Upper lobe of right lung (tissue), 1 donor: ENCODE data around the gene KLHL11. TPM values are rescaled to one million over a fixed set of nuclear protein-coding genes. Genes with fewer than 3 reads are reported as not detected.
A peak's percentile ranks its signal among the peaks of the same experiment; 100 is the strongest.

Source experiments
- ATAC-seq: fragments of 200-7000 bp; cut with Tn5 transposase; one replicate; pipeline ENCODE4 v1.9.1; 2020; ENCODE audit warnings: mild to moderate bottlenecking, moderate library complexity
- DNase-seq: peaks from one replicate; pipeline ENCODE4 v3.0.0-alpha.2; 2020
- H3K27ac ChIP-seq: fragments of 200-600 bp; one replicate; pipeline ENCODE4 v1.8.0; 2022
- H3K27me3 ChIP-seq: fragments of 200-600 bp; one replicate; pipeline ENCODE4 v1.8.0; 2022; ENCODE audit warnings: mild to moderate bottlenecking
- H3K36me3 ChIP-seq: fragments of 200-600 bp; one replicate; pipeline ENCODE4 v1.8.0; 2022
- H3K4me1 ChIP-seq: fragments of 200-600 bp; one replicate; pipeline ENCODE4 v1.8.0; 2022
- H3K4me3 ChIP-seq: fragments of 200-600 bp; one replicate; pipeline ENCODE4 v1.8.0; 2022; ENCODE audit warnings: mild to moderate bottlenecking
- H3K9me3 ChIP-seq: fragments of 200-600 bp; one replicate; pipeline ENCODE4 v1.8.0; 2022
- intact Hi-C: fragments of 100-400 bp; cut with DNase I; formaldehyde crosslinking; loops from one replicate; pipeline ENCODE4 v1.11.0; 2022
- total RNA-seq: library from RNA; stranded (reverse); fragmentation: NEBNext Ultra II Directional; extraction: Animal tissue kit (Norgen Biotek cat#: 25700); gene quantifications from one replicate; pipeline ENCODE4 v1.2.1, GENCODE V29; 2021
- TF ChIP-seq, protein P1 (sequence below): fragments of 200-600 bp; IDR thresholded peaks from one replicate; pipeline ENCODE4 v1.8.0; 2022; ENCODE audit warnings: antibody characterized with exemption
- donor health status: DM: no; HTN: yes; CAD: no; lungs with severe emphysema.

The KLHL11 gene
- total RNA-seq, 1 donor from 2014 or later: 12.6 TPM

DNA sequence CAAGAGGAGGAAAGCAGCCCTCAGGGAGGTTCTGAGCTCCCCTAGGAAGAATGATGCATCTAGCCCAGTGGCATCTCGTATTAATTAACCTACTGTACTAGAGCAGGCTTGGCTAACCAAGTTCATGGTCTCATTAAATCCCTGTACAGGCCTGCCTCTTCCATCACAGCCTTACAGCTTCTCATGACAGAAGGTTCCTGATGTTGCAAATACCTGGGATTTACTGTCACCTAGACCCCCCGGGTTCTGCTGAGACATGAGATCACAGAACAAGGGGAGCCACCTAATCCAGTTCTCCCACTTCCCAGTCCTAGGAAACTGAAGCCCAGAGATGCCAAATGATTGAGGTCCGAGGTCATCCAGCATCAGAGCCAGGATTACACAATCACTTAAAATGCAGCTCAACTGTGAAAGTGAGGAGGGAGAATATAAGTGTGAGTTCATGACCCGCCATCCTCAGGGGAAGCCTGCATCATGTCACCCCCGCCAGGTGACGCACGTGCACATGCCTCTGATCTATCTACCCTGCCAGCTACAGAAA lies 29.6 kb upstream of the KLHL11 start:
- peaks cover 97% of the 10 kb centered on the region for H3K36me3 ChIP-seq
- intact Hi-C loops: no loop called here

DNA sequence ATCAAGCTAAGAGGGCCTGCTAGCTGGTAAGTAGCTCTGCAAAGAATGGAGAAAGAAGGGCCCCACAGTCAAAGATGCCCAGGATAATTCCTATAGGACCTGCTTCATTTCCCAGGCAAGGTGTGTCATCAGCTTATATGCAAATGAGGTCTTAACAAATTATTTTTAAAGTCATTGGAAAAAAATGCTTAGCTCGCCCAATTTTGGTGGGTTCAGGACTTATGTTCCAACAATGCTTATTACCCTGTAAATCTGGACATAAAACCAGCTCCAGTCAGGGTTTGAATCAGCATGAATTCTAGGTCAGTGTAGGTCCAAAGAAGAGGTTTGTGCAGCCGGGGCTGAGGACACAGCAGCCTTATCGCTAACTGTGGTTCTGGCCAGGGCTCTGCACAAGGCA lies 28.2 kb upstream of the KLHL11 start:
- Histone ChIP-seq H3K4me1 (peaks cover 4% of the 10 kb centered on the region), H3K9me3 (no peaks in the 10 kb centered on the region), H3K4me3 (no peak overlapping the region), H3K27ac (no peak overlapping the region), H3K36me3 (peaks cover 95% of the 10 kb centered on the region), H3K27me3 (no peaks in the 10 kb centered on the region)
- ATAC-seq (no peak), DNase-seq (no peak)
- TF ChIP-seq, protein P1, sequence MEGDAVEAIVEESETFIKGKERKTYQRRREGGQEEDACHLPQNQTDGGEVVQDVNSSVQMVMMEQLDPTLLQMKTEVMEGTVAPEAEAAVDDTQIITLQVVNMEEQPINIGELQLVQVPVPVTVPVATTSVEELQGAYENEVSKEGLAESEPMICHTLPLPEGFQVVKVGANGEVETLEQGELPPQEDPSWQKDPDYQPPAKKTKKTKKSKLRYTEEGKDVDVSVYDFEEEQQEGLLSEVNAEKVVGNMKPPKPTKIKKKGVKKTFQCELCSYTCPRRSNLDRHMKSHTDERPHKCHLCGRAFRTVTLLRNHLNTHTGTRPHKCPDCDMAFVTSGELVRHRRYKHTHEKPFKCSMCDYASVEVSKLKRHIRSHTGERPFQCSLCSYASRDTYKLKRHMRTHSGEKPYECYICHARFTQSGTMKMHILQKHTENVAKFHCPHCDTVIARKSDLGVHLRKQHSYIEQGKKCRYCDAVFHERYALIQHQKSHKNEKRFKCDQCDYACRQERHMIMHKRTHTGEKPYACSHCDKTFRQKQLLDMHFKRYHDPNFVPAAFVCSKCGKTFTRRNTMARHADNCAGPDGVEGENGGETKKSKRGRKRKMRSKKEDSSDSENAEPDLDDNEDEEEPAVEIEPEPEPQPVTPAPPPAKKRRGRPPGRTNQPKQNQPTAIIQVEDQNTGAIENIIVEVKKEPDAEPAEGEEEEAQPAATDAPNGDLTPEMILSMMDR: no peak
- intact Hi-C loops: no loop called here

More for the DNA sequence above, 29.6 kb upstream of the KLHL11 start:
- H3K4me3 ChIP-seq: no peak overlapping the region
- ATAC-seq: no peak
- peaks cover 4% of the 10 kb centered on the region for H3K4me1 ChIP-seq
- H3K9me3 ChIP-seq: no peaks in the 10 kb centered on the region
- TF ChIP-seq, protein P1: no peak
- DNase-seq: no peak
- H3K27ac ChIP-seq: peak overlapping the region; percentile 59
- H3K27me3 ChIP-seq: no peaks in the 10 kb centered on the region

DNA sequence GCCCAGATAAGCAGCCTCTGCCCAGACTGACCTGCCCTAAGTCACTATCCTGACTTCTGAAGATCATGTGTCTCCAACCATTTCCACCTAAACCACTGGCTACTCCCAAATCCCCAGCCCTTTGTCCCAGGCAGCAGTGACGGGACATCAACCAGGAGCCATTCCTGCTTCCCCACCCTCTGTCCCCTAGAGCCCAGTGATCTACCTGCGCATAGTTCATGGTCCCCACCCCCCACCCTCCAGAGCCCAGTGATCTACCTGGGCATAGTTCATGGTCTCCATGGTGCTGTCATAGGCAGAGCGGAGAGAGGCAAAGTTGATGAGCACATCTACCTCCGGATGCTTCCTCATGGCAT lies 26.8 kb upstream of the KLHL11 start:
- TF ChIP-seq, protein P1: no peak
- H3K27me3 ChIP-seq: no peaks in the 10 kb centered on the region
- intact Hi-C loops: no loop called here
- H3K9me3 ChIP-seq: no peaks in the 10 kb centered on the region
- H3K36me3 ChIP-seq: peaks cover 95% of the 10 kb centered on the region
- H3K4me3 ChIP-seq: no peak overlapping the region
- DNase-seq (no peak), ATAC-seq (no peak)
- peaks cover 4% of the 10 kb centered on the region for H3K4me1 ChIP-seq
- no peak overlapping the region for H3K27ac ChIP-seq

DNA sequence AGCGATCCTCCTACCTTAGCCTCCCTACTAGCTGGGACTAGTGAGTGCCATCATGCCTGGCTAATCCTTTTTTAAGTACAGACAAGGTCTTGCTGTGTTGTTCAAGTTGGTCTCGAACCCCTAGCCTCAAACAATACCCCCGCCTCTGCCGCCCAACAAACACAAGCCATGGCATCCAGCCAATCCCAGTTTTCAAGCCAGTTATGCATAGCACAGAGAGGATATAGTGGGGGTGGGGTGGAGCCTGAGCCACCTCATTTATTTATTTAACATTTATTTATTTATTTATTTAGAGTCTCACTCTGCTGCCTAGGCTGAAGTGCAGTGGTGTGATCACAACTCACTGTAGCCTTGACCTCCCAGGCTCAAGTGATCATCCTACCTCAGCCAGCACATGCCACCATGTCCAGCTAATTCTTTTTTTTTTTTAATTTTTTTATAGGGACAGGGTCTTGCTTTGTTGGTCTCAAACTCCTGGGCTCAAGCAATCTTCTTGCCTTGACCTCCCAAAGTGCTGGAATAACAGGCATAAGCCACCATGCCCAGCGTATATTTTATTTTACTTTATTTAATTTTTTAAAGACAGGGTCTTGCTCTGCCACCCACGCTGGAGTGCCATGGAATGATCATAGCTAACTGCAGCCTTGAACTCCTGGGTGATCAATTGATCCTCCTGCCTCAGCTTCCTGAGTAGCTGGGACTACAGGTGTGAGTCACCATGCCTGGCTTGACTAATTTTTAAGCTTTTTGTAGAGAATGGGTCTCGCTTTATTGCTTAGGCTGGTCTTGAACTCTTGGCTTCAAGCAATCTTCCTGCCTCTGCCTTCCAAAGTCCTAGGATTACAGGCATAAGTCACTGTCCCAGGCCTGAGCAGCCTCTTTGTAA lies 26.2 kb upstream of the KLHL11 start:
- Histone ChIP-seq H3K36me3 (peaks cover 95% of the 10 kb centered on the region), H3K4me3 (no peak overlapping the region), H3K9me3 (no peaks in the 10 kb centered on the region), H3K27me3 (no peaks in the 10 kb centered on the region), H3K27ac (no peak overlapping the region), H3K4me1 (peaks cover 4% of the 10 kb centered on the region)
- TF ChIP-seq, protein P1: no peak
- DNase-seq: no peak
- intact Hi-C loops: no loop called here
- ATAC-seq: no peak

DNA sequence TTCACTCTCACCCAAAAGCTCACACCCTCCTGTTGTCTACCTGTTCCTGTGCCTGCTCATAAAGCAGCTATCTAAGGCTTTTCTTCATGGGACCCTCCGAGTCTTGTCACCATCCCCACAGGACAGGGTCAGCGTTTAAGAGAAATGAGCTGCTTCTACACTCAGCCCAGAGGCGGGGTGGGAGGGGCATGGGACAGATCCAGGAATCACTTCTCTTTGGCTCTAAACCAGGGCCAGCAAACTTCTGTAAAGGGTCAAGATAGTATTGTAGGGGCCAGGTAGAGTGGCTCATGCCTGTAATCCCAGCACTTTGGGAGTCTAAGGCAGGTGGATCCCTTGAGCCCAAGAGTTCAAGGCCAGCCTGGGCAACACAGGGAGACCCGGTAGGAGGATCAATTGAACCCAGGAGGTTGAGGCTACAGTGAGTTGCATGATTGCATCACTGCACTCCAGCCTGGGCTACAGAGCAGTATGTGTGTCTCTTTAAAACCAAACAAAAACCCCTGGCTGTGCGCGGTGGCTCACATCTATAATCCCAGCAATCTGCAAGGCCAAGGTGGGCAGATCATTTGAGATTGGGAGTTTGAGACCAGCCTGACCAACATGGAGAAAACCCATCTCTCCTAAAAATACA lies 23.2 kb upstream of the KLHL11 start:
- Histone ChIP-seq H3K9me3 (no peaks in the 10 kb centered on the region), H3K27me3 (no peaks in the 10 kb centered on the region), H3K27ac (no peak overlapping the region), H3K4me3 (no peak overlapping the region), H3K36me3 (peaks cover 98% of the 10 kb centered on the region), H3K4me1 (no peaks in the 10 kb centered on the region)
- DNase-seq (no peak), ATAC-seq (no peak)
- TF ChIP-seq, protein P1: no peak
- intact Hi-C loops: no loop called here
